HEK293T (cell line): ENCODE data around the gene PKNOX1.
"Not testable (repeated sequence)": the region's sequence is repeated elsewhere in the genome, so short reads cannot be mapped to it uniquely, and the experiment has no call there.

Experiments
- CTCF ChIA-PET: fragments of 350-600 bp; formaldehyde crosslinking; extraction: SDS; loops from one replicate; lab custom pipeline; 2021; ENCODE audit warnings: antibody characterized with exemption, inconsistent platforms; lab: Yijun Ruan, JAX
- POLR2A ChIA-PET: fragments of 350-600 bp; formaldehyde crosslinking; extraction: SDS; loops from one replicate; lab custom pipeline; 2020; ENCODE audit warnings: antibody characterized with exemption, inconsistent platforms; lab: Yijun Ruan, JAX
- DNase-seq: peaks from one replicate; pipeline ENCODE4 v3.0.0; 2012; ENCODE audit warnings: mixed read lengths; ENCODE audit errors: extremely low spot score
- ARNT ChIP-seq: fragments of 450-650 bp; IDR thresholded peaks from 2 replicates; pipeline ENCODE4 v1.6.1; 2017; ENCODE audit warnings: mild to moderate bottlenecking
- BHLHE40 ChIP-seq: fragments of 450-650 bp; IDR thresholded peaks from 2 replicates; pipeline ENCODE4 v1.6.1; 2016; ENCODE audit warnings: mild to moderate bottlenecking, moderate library complexity, borderline replicate concordance
- ELF4 ChIP-seq: fragments of 450-650 bp; IDR thresholded peaks from 2 replicates; pipeline ENCODE4 v1.6.1; 2017; ENCODE audit warnings: antibody characterized with exemption
- FOXA1 ChIP-seq: fragments of 450-650 bp; IDR thresholded peaks from 2 replicates; pipeline ENCODE4 v1.6.1; 2016; ENCODE audit warnings: mild to moderate bottlenecking
- FOXK2 ChIP-seq: fragments of 450-650 bp; IDR thresholded peaks from 2 replicates; pipeline ENCODE4 v1.6.1; 2016; ENCODE audit warnings: mild to moderate bottlenecking
- FOXM1 ChIP-seq: fragments of 450-650 bp; IDR thresholded peaks from 2 replicates; pipeline ENCODE4 v1.6.1; 2017; ENCODE audit warnings: mild to moderate bottlenecking, borderline replicate concordance
- HDGF ChIP-seq: fragments of 450-650 bp; IDR thresholded peaks from 2 replicates; pipeline ENCODE4 v1.6.1; 2017; ENCODE audit warnings: antibody characterized with exemption, borderline replicate concordance
- LEF1 ChIP-seq: fragments of 450-650 bp; IDR thresholded peaks from 2 replicates; pipeline ENCODE4 v1.6.1; 2017; ENCODE audit warnings: mild to moderate bottlenecking, borderline replicate concordance
- NFRKB ChIP-seq: fragments of 450-650 bp; IDR thresholded peaks from 2 replicates; pipeline ENCODE4 v1.6.1; 2016; ENCODE audit warnings: mild to moderate bottlenecking, moderate library complexity
- PKNOX1 ChIP-seq: fragments of 450-650 bp; IDR thresholded peaks from 2 replicates; pipeline ENCODE4 v1.6.1; 2016
- SP1 ChIP-seq: fragments of 450-650 bp; IDR thresholded peaks from 2 replicates; pipeline ENCODE4 v1.6.1; 2017
- SUZ12 ChIP-seq: fragments of 450-650 bp; IDR thresholded peaks from 2 replicates; pipeline ENCODE4 v1.6.1; 2016; ENCODE audit warnings: mild to moderate bottlenecking
- TARDBP ChIP-seq: fragments of 450-650 bp; IDR thresholded peaks from 2 replicates; pipeline ENCODE4 v1.6.1; 2016
- ZNF384 ChIP-seq: fragments of 450-650 bp; IDR thresholded peaks from 2 replicates; pipeline ENCODE4 v1.6.1; 2016

PKNOX1 gene

GRCh38 chr21:42942244-42942643, 32.1 kb upstream of the PKNOX1 start:
- DNase-seq: no peak
- ChIA-PET POLR2A (no interaction called here), CTCF (no interaction called here)
- no peak for TF ChIP-seq NFRKB
- TF ChIP-seq BHLHE40: no peak
- no peak for TF ChIP-seq ELF4

GRCh38 chr21:42949094-42949755, 25.1 kb upstream of the PKNOX1 start:
- CTCF ChIA-PET, POLR2A ChIA-PET, DNase-seq: not testable (repeated sequence)

GRCh38 chr21:42951193-42951592, 23.2 kb upstream of the PKNOX1 start:
- DNase-seq, POLR2A ChIA-PET, CTCF ChIA-PET: not testable (repeated sequence)

- CTCF ChIA-PET: no interaction called here
- DNase-seq: no peak
- no peak for TF ChIP-seq FOXA1
- TF ChIP-seq ARNT: no peak
- no peak for TF ChIP-seq LEF1
- no peak for TF ChIP-seq SP1
- no peak for TF ChIP-seq SUZ12
- no peak for TF ChIP-seq HDGF
- TF ChIP-seq FOXM1: no peak
- TF ChIP-seq NFRKB: no peak
- POLR2A ChIA-PET: no interaction called here
These were observed 17.3 kb upstream of the PKNOX1 start for GRCh38 chr21:42956824-42957630.

- CTCF ChIA-PET, POLR2A ChIA-PET, DNase-seq: not testable (repeated sequence)
These were observed 16.2 kb upstream of the PKNOX1 start for GRCh38 chr21:42958122-42958521.

- ChIA-PET POLR2A (no interaction called here), CTCF (no interaction called here)
- TF ChIP-seq ARNT (no peak), BHLHE40 (no peak), HDGF (no peak), FOXK2 (no peak), NFRKB (no peak), SUZ12 (no peak), FOXM1 (no peak), ZNF384 (no peak), PKNOX1 (no peak)
- no peak for DNase-seq
These were observed 14.6 kb upstream of the PKNOX1 start for GRCh38 chr21:42959728-42960127.

- CTCF ChIA-PET: no interaction called here
- no peak for DNase-seq
- TF ChIP-seq TARDBP (no peak), ZNF384 (no peak), LEF1 (no peak), ELF4 (no peak), PKNOX1 (no peak), SP1 (no peak)
- POLR2A ChIA-PET: interaction anchor here (0.6 to 1.0 kb wide), 2 partner anchors 9 to 12 kb away, joined by 3 read pairs; partner anchors contain the start of gene PKNOX1
These were observed 11.9 kb upstream of the PKNOX1 start for GRCh38 chr21:42962380-42963007.

- ChIA-PET CTCF (no interaction called here), POLR2A (no interaction called here)
- DNase-seq: no peak
- TF ChIP-seq BHLHE40 (no peak), PKNOX1 (no peak), FOXA1 (no peak), FOXK2 (no peak), TARDBP (no peak), NFRKB (no peak), LEF1 (no peak), ZNF384 (no peak)
These were observed 10.3 kb upstream of the PKNOX1 start for GRCh38 chr21:42964086-42964485.
